BJ (cell line): ENCODE results near the gene ZNF618. TPM values are rescaled to one million over a fixed set of nuclear protein-coding genes. Genes with fewer than 3 reads are reported as not detected.

Source experiments
- CTCF ChIA-PET: fragments of 350-600 bp; formaldehyde crosslinking; extraction: SDS; loops from one replicate; lab custom pipeline; 2021; ENCODE audit warnings: antibody characterized with exemption, inconsistent platforms; lab: Yijun Ruan, JAX
- POLR2A ChIA-PET: fragments of 300-600 bp; sonication (Branson Sonifier 250); formaldehyde crosslinking; extraction: SDS; loops from one replicate; lab custom pipeline; 2021; ENCODE audit warnings: antibody characterized with exemption; lab: Charles Lee
- DNase-seq: peaks from one replicate; pipeline ENCODE4 v3.0.0-alpha.2; 2011; ENCODE audit warnings: low read depth
- H3K27me3 ChIP-seq: 2 replicates; pipeline ENCODE4 v1.6.0; 2011; ENCODE audit warnings: low read length; ENCODE audit not compliant: control insufficient read depth, insufficient read depth
- H3K36me3 ChIP-seq: 2 replicates; pipeline ENCODE4 v1.5.1; 2011; ENCODE audit warnings: low read length; ENCODE audit not compliant: control insufficient read depth, insufficient read depth
- H3K4me3 ChIP-seq: 2 replicates; pipeline ENCODE4 v1.5.1; 2011; ENCODE audit warnings: low read depth, mild to moderate bottlenecking, control low read depth, low read length
- CTCF ChIP-seq: IDR thresholded peaks from 2 replicates; pipeline ENCODE4 v1.5.1; 2011; ENCODE audit warnings: low read depth, mild to moderate bottlenecking, control low read depth, inconsistent platforms, low read length, moderate library complexity; ENCODE audit not compliant: insufficient read depth
- polyA plus RNA-seq: library from polyadenylated mRNA; depleted of rRNA; stranded (reverse); fragments of >200 nt; gene quantifications from 2 replicates; pipeline ENCODE4 v1.2.3, GENCODE V29; 2011

The ZNF618 gene
- polyA plus RNA-seq, 1 experiment, result 5.4 TPM

- no peak for DNase-seq
- TF ChIP-seq CTCF, result no peak
- CTCF ChIA-PET, result no interaction called here
Observed at GRCh38 chr9:114050646-114051045, 174.5 kb downstream of the ZNF618 start.

GRCh38 chr9:114051281-114051680 is 175.2 kb downstream of the ZNF618 start:
- TF ChIP-seq CTCF, result no peak
- Histone ChIP-seq H3K27me3 (no peaks in the 10 kb centered on the region), H3K36me3 (peaks cover 20% of the 10 kb centered on the region), H3K4me3 (no peak overlapping the region)
- ChIA-PET POLR2A (no interaction called here), CTCF (no interaction called here)
- no peak for DNase-seq

More at GRCh38 chr9:114050646-114051045, 174.5 kb downstream of the ZNF618 start:
- Histone ChIP-seq H3K36me3 (peaks cover 20% of the 10 kb centered on the region), H3K27me3 (no peaks in the 10 kb centered on the region), H3K4me3 (no peak overlapping the region)
- POLR2A ChIA-PET, result no interaction called here

GRCh38 chr9:114051706-114052105 is 175.6 kb downstream of the ZNF618 start:
- DNase-seq, result no peak
- peaks cover 20% of the 10 kb centered on the region for H3K36me3 ChIP-seq
- no peak overlapping the region for H3K4me3 ChIP-seq
- ChIA-PET CTCF (no interaction called here), POLR2A (no interaction called here)
- no peak for TF ChIP-seq CTCF
- no peaks in the 10 kb centered on the region for H3K27me3 ChIP-seq

GRCh38 chr9:114053246-114054005 is 177.3 kb downstream of the ZNF618 start:
- Histone ChIP-seq H3K27me3 (no peaks in the 10 kb centered on the region), H3K4me3 (no peak overlapping the region), H3K36me3 (peaks cover 20% of the 10 kb centered on the region)
- DNase-seq, result no peak
- ChIA-PET CTCF (no interaction called here), POLR2A (no interaction called here)
- no peak for TF ChIP-seq CTCF

- ChIA-PET CTCF (no interaction called here), POLR2A (no interaction called here)
- H3K36me3 ChIP-seq, result peaks cover 13% of the 10 kb centered on the region
- no peak overlapping the region for H3K4me3 ChIP-seq
- no peak for TF ChIP-seq CTCF
- no peaks in the 10 kb centered on the region for H3K27me3 ChIP-seq
- no peak for DNase-seq
Observed at GRCh38 chr9:114054191-114054690, 178.1 kb downstream of the ZNF618 start.
